NCI-H2081 treated with DMSO at 0.1 percent for 48 hours (cell line): ENCODE results near the gene ABHD14A.

Experiments
- DNase-seq: peaks from one replicate; lab custom pipeline; 2025; lab: John Stamatoyannopoulos, UW

Gene ABHD14A

DNA sequence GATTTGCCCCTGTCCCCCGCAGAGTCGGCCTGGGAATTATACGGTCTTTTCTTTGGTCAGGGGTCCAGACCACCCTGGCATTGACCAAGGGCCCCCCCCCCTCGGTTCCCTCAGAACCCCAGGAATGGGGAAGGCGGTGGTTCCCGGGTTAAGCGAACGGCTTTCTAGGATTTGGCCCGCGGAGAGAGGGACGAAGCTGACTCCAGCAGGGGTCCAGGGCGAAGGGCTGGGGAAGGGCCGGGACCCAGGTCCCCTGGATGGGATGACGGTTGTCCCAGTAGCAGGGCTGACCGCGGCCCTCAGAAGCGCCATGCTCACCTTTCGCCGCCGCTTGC lies 33.4 kb upstream of the ABHD14A start:
- no peak for DNase-seq

DNA sequence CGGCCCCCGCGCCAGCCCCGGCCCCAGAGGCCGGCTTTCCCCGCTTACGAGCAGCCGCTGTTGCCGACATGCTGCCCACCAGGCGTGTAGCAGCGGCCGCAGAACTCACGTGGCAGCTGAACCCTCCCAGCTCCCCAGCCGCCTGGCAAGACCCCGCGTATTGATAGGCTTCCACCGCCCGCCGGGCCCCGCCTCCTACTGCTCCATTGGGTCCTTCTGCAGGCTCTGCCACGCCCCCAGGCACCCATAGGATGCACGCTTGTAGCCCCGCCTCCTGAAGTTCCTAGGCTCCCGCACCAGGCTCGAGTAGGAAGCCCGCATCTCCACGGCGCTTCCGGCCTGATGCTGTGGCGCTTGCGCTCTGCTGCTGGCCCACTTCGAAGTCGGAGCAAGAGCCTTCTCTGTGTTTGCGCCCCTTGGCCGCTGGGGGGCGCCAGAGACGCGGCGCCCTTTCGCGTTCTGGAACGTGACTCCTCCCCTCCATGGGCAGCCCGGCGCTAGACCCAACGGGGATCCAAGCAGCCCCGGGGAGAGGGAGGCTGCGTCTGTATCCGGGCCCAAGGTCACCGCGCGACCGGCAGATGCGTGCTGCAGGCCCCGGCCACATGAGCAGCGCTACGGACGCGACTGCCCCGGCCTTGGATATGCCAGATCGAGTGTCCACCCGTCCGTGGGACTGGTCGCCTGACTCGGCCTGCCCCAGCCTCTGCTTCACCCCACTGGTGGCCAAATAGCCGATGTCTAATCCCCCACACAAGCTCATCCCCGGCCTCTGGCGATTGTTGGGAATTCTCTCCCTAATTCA lies 32.9 kb upstream of the ABHD14A start, which contains the start of the genes PARP3 and RRP9:
PARP3 (plus strand) TSS at position 566 of the 805 bp plus-strand sequence. CDS start 993 bp downstream, outside the sequence.
RRP9 (minus strand) TSS at position 107 of the 805 bp plus-strand sequence; CDS start at position 70, 37 bp downstream.
- DNase-seq = peak; percentile 92

DNA sequence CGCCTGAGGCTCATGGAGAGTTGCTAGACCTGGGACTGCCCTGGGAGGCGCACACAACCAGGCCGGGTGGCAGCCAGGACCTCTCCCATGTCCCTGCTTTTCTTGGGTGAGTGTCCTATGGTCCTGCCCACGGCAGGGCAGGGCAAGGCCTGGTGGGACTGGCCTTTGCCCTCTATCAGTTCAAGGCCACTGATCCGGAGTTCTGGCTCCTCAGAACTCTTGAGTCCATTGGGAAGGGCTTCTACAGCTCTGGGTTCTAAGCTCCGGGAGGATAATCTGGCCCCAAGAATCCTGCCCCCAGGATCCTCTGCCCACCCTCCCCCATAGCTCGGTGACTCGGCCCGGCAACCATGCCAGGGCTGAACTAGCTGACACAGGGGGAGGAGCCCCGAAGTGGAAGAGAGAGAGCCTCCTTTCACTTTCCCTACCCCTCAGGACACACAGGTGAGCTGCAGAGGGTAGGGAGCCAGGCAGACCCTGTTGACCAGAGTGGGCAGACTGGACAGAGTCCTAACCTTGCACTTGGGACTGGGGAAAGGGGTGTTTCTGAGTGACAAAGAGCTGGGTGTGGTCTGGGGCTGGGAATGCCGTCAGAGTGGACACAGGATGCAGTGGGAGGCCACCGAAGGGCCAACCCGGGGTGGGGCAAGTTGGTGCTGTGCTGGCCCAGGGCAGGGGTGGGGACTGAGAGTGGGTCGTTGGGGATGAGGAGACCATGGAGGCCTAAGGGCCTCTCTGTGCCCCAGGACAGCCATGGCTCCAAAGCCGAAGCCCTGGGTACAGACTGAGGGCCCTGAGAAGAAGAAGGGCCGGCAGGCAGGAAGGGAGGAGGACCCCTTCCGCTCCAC lies 32.0 kb upstream of the ABHD14A start:
- no peak for DNase-seq

DNA sequence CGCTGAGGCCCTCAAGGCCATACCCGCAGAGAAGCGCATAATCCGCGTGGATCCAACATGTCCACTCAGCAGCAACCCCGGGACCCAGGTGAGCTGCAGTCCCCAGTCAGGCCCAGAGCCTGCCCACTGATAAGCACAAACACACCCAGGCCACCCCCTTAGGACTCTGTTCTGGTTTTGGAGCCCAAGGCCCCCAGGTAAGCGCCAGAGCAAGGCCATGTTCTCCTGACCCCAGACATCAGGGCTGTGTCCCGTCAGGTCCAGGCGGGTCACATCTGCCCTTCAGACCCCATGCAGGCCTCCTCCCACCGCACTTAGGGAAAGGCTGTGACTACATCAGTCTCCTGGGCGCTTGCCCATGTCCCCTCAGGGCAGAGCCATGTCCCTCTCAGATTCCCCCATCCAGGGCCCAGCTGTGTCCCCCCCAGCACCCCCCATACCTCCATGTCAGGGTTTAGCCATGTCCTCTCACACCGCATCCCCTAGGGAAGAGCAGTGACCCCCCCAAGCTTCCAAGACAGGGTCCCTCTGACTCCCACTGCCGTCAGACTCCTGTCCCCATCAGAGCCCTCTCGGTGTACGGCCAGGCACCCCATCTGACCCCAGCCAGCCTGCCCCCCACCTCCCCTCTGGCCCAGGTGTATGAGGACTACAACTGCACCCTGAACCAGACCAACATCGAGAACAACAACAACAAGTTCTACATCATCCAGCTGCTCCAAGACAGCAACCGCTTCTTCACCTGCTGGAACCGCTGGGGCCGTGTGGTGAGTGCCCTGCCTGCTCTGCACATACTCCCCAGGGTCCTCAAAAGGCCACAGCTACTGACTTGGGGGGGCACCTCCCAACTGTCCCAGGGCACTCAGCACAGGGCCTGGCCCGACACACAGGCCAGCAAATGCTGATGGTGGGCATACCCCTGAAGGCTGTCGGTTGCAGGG lies 31.1 kb upstream of the ABHD14A start:
- DNase-seq = no peak

DNA sequence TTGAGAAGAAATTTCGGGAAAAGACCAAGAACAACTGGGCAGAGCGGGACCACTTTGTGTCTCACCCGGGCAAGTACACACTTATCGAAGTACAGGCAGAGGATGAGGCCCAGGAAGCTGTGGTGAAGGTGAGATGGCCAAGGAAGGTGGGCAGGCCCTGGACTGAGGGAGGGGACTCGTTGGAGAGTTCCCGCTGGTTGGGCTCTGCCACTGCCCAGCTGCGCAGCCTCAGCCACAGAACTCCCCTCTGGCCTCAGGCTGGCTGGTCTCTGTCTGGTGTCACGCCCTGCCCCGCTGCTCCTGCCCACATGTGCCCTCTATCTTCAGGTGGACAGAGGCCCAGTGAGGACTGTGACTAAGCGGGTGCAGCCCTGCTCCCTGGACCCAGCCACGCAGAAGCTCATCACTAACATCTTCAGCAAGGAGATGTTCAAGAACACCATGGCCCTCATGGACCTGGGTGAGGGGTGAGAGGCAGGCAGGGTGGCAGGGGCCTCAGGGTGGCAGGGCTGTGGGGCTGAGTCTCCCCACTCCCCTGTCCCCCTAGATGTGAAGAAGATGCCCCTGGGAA lies 30.3 kb upstream of the ABHD14A start:
- DNase-seq = no peak

DNA sequence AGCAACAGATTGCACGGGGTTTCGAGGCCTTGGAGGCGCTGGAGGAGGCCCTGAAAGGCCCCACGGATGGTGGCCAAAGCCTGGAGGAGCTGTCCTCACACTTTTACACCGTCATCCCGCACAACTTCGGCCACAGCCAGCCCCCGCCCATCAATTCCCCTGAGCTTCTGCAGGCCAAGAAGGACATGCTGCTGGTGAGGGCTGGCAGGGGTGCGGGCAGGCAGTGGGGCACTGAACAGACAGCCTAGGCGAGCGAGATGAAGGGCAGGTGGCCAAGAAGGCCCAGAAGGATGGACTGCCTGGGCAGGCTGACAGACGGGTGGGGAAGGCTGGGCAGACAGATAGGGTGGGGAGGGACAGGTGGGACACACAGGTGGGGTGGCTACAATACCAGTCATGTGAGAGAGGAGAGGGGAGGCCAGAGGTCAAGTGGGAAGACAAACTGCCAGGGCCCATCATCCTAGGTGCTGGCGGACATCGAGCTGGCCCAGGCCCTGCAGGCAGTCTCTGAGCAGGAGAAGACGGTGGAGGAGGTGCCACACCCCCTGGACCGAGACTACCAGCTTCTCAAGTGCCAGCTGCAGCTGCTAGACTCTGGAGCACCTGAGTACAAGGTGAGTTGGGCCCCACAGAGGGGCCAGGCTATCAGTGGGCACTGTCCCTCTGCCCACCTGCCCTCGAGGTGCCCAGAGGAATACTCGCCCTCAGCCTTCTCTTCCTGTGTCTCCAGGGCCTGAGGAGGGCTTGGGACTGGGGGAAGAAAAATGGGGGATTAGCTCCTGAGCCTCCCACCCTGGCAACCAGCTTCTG lies 29.6 kb upstream of the ABHD14A start:
- DNase-seq = no peak

DNA sequence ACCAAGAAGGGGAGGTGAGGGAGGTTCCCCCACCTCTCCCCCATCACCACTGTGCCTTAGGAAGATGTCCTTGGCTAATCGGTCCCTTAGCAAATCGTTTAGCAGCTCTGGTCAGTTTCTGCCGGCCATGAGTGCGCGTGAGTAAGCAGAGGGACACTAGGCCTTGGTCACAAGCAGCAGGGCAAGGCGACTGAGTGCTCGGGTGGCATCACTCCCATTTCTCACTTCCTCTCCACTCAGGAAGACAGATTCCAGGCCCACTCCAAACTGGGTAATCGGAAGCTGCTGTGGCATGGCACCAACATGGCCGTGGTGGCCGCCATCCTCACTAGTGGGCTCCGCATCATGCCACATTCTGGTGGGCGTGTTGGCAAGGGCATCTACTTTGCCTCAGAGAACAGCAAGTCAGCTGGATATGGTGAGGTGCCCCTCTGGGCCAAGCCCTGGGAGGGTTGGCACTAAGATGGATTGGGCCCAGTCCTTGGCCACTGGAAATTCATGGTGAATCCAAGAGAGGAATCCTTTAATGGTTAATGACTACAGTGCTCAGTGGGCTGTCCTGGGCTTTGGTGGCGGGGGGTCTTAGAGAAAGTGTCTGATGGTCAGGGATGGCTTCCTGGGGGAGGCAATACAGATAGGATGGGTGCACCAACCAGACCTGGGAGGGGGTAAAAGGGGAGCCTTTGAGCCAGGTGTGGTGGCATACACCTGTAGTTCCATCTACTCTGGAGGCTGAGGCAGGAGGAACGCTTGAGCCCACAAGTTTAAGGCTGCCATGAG lies 28.7 kb upstream of the ABHD14A start:
- no peak for DNase-seq

DNA sequence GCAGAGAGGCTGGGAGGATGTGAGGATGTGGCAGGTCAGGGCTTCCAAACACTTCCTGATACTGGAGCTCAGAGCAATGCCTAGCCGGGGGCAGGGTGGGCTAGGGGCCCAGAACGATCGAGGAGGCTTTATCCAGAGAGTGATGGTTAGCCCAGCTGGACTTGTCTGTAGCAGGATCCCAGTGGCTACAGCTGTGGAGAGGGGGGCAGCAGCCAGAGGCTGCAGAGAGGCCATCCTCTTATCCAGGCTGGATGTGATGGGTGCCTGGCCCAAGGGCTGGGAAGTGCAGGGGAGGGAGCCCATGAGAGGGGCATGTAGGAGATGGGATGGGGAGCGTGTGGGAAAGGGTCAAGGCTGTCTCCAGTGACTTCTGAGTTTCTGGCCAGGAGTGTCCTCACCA lies 28.1 kb upstream of the ABHD14A start:
- DNase-seq = no peak

DNA sequence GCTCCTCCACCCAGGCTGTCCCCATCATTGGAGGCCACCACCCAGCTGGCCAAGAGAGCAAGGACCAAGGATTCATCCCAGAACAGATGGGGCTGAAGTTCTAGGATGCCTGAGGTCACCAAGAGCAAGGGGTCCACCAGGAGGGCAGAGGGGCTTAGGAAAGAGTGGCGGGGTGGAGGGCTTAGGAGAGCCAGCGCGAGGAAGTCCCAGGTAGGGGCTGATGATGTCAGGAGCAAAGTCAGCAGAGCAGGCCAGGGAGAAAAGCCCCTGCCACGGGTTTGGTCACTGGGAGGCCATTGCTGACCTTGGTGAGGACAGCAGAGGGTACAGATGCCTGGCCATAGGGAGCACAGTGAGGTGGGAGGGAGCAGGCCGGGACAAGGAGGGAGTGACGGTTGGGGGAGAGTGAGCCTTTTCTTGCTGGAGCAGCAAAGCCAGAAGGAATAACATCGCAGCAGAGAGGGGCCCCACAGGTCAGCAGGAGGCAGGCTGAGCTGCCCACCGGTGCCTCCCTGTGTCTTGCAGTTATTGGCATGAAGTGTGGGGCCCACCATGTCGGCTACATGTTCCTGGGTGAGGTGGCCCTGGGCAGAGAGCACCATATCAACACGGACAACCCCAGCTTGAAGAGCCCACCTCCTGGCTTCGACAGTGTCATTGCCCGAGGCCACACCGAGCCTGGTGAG lies 27.5 kb upstream of the ABHD14A start:
- no peak for DNase-seq

DNA sequence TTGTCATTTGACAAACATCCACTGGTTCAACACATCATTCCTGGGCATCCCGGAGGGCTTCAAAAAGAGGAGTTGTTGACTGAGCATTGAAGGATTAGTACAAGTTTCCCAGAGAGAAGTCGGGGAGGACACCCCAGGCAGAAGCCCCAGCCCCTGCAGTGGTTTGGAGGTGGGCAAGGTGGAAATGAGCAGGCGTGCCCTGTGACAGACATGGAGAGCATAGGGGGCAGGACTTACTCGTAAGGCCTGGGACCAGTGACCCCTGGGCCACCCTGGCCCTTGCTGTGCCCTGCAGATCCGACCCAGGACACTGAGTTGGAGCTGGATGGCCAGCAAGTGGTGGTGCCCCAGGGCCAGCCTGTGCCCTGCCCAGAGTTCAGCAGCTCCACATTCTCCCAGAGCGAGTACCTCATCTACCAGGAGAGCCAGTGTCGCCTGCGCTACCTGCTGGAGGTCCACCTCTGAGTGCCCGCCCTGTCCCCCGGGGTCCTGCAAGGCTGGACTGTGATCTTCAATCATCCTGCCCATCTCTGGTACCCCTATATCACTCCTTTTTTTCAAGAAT lies 26.8 kb upstream of the ABHD14A start:
- DNase-seq = no peak

DNA sequence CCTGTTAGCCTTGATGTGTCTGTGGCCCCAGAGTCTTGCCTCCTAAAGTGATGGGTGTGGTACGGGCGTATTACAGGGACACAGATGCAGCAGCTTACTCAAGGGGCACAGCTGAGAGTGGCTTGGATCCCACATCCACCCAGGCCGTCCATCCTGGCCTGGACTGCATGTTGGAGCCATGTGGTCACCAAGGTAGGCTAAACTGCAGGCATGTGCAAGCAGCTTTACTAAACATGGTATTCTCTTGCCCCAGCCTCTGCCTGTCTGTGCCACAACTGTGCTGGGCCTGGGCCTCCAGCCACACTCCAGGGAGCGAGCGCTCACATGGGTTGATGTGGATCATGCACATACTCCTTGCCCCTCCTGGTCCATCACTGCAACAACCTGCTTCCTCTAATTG lies 25.7 kb upstream of the ABHD14A start:
- DNase-seq = no peak

DNA sequence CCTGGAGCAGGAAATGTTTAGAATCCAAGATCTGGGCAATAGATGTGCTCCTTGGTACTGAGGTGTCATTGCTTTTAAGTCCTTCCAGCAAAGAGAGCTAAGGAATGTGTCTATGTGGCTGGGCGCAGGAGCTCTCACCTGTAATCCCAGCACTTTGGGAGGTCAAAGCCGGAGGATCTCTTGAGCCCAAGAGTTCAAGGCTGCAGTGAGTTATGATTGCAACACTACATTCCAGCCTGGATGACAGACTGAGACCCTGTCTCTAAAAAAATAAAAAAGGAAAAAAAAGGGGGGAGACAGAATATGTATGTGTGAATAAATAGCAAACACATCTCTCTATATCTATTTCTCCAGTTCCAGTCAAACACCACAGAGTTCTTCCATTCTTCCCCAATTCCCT lies 24.0 kb upstream of the ABHD14A start:
- DNase-seq = no peak

DNA sequence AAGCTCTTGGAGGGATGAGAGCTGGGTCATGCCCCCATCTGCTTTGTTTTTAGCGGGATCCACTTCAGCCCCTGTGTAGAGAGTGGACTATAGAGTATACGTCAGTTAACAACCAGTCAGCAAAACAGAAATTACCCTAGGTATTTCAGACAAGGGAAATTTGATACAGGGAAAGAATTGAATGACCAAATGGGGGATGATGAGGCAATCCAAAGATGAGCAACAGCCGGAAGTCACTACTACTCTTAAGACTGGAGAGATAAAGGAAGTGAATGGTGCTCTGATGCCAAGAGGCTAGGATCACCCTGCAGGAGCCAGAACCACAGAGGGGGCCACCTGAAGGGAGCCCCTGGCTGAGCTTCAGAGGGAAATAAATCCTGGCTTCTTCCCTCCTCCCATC lies 21.4 kb upstream of the ABHD14A start:
- DNase-seq = no peak

DNA sequence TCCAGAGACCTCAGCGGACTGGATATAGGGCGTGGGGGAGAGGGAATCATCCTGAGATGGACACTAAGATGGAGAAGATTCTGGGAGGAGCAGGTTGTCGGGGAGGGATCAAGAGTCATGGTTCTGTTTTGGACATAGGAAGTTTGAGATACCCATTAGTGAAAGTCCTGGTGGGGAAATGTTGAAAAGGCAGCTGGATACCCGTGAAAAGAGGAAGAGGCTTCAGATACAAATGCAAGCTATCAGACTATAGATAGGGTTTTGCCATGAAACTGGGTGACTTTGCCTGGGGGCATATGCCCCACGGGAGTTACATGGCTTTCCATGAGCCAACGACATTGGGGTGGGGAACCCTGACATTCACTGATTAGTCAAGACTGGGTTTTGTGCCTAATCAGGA lies 20.8 kb upstream of the ABHD14A start:
- no peak for DNase-seq

DNA sequence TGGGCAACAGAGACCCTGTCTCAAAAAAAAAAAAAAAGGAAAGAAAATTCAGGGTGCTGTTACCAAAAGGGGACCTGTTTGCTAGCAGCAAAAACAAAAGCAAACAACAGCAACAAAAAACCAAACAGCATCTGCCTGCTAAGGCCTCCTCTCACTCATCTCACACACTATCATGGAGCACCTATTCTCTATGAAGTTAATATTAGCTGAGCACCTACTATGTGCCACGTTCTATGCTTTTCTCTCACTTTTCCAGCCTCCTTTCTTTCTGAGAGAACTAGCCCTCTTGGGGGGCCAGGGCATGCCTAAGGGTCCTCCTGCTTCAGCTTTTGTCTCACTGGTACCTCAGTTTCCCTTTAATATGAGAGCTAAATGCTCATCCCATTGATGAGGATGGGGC lies 20.2 kb upstream of the ABHD14A start:
- DNase-seq = no peak

DNA sequence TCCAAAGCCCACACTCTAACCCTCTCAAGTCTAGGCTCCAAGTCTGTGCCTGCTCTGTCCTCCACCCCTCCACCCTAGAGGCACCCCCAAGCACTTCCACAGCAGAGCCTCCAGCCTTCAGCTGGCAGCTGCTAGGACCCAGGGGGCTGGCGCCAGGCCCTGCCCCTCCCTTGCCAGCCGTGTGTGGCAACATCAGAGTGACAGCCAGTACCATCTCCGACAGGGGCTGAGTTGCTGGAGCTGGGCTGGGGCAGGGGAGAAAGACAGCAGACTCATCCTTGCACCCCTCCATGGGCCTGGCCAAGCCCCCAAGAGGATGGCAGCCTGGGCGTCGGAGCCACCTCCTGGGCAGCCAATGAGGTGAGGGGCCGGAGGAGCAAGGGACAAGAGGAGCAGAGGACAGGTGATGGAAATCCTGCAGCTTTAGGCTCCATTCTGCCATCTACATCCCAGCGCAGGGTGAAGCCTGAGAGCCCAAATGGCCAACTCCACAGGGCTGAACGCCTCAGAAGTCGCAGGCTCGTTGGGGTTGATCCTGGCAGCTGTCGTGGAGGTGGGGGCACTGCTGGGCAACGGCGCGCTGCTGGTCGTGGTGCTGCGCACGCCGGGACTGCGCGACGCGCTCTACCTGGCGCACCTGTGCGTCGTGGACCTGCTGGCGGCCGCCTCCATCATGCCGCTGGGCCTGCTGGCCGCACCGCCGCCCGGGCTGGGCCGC lies 19.5 kb upstream of the ABHD14A start, which contains the start of gene GPR62:
GPR62 (plus strand) TSS at position 207 of the 718 bp plus-strand sequence; CDS start at position 479, 272 bp downstream.
- DNase-seq = no peak

DNA sequence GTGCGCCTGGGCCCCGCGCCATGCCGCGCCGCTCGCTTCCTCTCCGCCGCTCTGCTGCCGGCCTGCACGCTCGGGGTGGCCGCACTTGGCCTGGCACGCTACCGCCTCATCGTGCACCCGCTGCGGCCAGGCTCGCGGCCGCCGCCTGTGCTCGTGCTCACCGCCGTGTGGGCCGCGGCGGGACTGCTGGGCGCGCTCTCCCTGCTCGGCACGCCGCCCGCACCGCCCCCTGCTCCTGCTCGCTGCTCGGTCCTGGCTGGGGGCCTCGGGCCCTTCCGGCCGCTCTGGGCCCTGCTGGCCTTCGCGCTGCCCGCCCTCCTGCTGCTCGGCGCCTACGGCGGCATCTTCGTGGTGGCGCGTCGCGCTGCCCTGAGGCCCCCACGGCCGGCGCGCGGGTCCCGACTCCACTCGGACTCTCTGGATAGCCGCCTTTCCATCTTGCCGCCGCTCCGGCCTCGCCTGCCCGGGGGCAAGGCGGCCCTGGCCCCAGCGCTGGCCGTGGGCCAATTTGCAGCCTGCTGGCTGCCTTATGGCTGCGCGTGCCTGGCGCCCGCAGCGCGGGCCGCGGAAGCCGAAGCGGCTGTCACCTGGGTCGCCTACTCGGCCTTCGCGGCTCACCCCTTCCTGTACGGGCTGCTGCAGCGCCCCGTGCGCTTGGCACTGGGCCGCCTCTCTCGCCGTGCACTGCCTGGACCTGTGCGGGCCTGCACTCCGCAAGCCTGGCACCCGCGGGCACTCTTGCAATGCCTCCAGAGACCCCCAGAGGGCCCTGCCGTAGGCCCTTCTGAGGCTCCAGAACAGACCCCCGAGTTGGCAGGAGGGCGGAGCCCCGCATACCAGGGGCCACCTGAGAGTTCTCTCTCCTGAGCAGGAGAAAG lies 18.7 kb upstream of the ABHD14A start:
- no peak for DNase-seq
